ENCODE results near the gene PLA2G4B.

PLA2G4B gene

DNA sequence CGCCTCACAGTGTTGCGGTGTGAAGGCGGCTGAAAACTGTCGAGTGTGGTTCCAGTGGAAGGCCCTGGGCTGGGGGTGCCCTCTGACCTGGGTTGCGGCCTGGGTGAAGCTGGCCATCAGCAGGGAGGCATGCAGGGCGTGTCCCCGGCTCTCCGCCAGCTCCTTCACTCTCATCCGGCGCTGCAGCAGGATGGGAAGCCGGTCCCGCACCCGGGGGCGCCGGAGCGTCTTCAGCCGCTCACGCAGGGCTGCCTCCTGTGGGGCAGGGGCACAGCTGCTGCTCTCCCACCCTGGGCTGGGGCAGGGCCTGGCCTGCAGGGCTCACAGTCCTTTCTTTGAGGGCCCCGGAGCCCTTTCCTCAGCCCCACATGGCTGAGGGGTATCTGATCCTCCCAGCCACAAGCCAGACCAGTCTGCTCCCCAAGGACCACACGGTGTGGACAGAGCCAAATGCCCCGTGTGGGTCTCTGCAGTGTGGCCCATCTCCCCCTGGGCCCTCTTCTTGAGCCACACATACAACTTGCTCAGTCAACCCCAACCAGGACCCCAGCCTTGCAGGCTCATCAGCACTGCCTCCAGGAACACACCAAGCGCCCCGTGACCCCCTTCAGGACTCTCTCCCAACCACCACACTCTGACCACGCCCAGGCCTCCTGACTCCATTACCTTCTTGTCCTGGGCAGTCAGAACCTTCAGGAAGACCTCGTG lies 28.4 kb downstream of the PLA2G4B start:
- TF ChIP-seq, protein P1, sequence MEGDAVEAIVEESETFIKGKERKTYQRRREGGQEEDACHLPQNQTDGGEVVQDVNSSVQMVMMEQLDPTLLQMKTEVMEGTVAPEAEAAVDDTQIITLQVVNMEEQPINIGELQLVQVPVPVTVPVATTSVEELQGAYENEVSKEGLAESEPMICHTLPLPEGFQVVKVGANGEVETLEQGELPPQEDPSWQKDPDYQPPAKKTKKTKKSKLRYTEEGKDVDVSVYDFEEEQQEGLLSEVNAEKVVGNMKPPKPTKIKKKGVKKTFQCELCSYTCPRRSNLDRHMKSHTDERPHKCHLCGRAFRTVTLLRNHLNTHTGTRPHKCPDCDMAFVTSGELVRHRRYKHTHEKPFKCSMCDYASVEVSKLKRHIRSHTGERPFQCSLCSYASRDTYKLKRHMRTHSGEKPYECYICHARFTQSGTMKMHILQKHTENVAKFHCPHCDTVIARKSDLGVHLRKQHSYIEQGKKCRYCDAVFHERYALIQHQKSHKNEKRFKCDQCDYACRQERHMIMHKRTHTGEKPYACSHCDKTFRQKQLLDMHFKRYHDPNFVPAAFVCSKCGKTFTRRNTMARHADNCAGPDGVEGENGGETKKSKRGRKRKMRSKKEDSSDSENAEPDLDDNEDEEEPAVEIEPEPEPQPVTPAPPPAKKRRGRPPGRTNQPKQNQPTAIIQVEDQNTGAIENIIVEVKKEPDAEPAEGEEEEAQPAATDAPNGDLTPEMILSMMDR (conservative IDR thresholded peaks at IDR 0.05): no peak
- no peak overlapping the region for H3K27ac ChIP-seq

DNA sequence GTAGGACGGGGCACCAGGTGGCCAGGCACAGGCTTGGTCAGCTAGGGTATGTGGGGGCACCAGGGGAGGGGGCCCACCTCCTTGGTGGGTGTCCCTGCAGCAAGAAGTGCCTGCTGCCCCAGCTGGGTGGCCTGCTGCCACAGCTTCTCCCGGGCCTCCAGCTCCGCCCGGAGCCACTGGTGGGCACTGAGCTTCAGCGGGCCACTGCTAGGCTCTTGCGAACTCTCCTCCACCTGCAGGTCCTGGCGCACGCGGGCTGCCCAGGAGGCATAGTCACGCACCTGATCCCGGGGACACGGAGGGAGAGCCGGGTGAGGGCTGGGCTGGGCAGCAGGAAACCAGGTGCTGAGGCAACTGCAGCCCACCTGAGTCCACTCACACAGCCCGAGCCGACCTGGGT lies 29.7 kb downstream of the PLA2G4B start:
- no peak overlapping the region for H3K27ac ChIP-seq
- TF ChIP-seq, protein P1 (conservative IDR thresholded peaks at IDR 0.05): no peak

DNA sequence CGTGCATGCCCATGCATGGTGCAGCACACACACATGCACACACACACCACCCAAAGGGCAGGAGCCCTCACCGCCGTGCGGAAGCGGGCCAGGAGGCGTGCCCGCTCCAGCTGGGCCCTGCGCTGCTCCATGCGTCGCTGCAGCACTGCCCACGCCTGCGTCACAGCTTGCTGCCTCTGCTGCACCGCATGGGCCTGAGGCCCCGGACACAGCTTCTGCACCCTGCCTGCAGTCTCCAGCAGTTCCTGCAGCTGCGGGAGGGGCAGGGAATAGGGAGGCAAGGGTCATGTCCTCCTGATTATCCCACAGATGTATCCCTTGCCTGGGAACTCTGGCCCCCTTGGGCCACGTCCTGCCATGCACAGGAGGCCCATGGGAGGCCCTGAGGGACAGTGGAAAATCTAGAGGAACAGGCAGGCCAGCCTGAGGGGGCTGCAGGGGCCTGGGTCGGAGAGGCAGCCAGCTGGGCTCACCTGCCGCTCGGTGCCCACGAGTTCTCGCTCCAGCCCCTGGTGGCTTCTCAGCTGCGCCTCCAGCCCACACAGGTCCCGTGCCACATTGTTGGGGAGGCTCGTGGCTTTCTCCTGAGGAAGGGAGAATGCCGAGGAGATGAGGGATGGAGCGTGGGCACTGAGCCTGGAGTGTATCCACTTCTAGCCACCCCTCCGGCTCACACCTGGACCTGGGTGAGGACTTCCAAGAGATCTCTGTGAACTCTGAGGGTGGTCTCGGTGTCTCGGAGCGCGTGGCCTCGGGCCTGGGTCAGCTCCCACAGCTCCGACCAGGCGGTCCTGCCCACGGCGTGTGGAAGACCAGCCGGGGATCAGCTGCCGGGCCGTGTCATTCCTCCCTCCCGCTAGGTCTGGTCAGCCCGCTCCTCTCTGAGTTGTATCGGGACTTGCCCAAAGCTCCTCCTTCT lies 31.4 kb downstream of the PLA2G4B start:
- TF ChIP-seq, protein P1 (conservative IDR thresholded peaks at IDR 0.05): no peak
- no peak overlapping the region for H3K27ac ChIP-seq

DNA sequence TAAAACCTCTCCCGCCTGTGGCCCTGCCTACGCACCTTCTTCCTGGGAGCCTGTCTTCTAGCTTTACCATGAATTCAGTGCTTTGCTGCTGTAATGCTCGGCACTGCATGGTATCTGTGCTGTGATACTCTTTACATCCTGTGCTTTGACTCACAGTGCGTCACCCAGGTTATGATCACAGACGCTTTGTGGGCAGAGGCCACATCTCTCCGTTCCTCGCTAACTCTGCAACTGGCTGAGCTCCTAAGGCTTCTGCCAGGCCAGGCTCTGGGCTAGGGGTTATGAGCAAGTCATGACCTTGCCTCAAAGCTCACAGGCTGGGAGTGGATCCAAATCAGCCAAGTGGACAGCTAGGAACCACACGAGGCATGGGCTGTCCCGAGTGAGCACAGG lies 32.0 kb downstream of the PLA2G4B start:
- H3K27ac ChIP-seq: no peak overlapping the region
- TF ChIP-seq, protein P1 (conservative IDR thresholded peaks at IDR 0.05): no peak

DNA sequence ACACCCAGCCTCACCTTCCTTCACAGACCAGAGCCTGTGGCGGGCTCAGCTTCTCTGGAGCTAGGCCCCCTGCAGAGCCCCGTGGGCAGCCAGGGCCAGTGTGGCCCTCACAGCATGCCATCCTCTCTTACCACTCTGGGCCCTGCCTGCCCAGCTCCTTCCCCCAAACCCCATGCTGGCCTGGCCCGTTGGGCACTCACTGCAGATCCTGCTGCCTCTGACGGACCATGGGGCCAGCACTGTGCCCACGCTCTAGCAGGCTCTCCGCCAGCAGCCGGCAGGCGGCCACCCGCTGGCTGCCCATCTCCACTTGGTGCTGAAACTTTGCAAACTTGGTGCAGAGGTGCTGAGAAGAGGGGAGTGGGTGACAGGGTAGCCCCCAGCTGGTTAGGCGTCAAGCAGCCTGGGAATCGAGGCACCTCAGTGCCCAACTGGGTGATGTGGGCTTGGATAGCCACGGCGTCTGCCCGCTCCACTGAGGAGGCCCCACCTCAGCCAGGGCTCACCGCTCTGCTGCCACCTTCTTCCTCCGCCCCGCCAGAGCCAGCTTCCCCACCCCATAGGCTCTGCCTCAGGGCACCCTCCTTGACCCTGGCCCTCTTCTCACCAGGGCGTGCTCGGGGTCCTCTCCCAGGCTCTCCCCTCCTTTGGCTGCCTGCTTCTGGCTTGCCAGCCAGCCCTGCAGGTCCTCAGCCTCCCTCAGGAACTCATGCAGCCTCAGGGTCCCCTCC lies 32.7 kb downstream of the PLA2G4B start:
- H3K27ac ChIP-seq: no peak overlapping the region
- TF ChIP-seq, protein P1 (conservative IDR thresholded peaks at IDR 0.05): no peak

DNA sequence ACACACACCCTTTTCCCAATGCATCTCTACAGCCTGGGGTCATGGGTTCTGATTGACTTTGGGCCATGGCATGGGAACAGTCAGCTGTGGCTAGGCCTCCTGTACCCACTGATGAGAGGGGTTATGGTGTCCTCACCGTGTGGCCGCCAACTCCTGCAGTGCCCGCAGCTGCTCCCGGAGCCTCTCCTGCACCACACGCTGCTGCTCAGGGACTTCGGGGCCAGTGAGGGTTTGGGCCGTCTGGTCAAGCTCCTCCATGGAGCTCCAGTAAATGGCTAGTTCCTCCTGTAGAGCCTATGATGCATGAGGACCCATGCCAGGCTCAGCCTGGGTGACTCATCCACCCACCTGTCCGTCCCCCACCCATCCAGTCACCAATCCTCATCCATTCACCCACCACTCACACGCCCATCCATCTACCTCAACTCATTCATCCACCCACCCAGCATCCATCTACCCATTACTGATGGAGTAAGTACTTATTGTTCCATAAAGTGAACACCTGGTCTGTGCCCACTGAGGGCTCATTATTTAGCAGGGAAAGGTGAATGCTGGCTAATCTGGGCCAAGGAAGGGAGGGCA lies 33.6 kb downstream of the PLA2G4B start:
- H3K27ac ChIP-seq: no peak overlapping the region
- TF ChIP-seq, protein P1 (conservative IDR thresholded peaks at IDR 0.05): no peak
